Astrocyte of the spinal cord (primary cell): ENCODE measurements around the gene SNTB2.

Experiments used
- DNase-seq: peaks from one replicate; pipeline ENCODE4 v3.0.0; 2011; ENCODE audit warnings: low read depth, low spot score
- H3K4me3 ChIP-seq: 2 replicates; pipeline ENCODE4 v1.5.1; 2011; ENCODE audit warnings: low read depth, mild to moderate bottlenecking, low read length, moderate library complexity
- in situ Hi-C: cut with HindIII; loops from 2 replicates; pipeline ENCODE4 v1.10.0; 2017; ENCODE audit warnings: low sequenced_read_pairs
- TF ChIP-seq, protein P1 (sequence below): IDR thresholded peaks from 2 replicates; pipeline ENCODE4 v1.5.1; 2012; ENCODE audit warnings: low read depth, mild to moderate bottlenecking, low read length, inconsistent platforms

Gene SNTB2

DNA sequence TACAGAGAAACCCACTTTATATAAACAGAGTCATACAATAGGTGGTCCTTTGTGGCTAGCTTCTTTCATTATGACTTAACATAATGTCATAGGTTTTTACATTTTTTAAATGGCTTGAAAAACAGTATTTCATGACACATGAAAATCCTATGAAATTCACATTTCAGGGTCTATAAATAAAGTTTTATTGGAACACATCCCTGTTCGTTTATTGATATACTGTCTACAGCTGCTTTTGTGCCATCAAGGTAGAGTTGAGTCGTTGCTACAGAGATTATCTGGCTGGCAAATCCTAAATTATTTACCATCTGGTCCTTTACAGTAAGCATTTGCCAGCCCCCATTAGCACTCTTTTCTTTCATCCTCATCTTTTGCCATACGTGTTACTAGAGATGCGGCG is 126.5 kb downstream of the SNTB2 start:
- TF ChIP-seq, protein P1, sequence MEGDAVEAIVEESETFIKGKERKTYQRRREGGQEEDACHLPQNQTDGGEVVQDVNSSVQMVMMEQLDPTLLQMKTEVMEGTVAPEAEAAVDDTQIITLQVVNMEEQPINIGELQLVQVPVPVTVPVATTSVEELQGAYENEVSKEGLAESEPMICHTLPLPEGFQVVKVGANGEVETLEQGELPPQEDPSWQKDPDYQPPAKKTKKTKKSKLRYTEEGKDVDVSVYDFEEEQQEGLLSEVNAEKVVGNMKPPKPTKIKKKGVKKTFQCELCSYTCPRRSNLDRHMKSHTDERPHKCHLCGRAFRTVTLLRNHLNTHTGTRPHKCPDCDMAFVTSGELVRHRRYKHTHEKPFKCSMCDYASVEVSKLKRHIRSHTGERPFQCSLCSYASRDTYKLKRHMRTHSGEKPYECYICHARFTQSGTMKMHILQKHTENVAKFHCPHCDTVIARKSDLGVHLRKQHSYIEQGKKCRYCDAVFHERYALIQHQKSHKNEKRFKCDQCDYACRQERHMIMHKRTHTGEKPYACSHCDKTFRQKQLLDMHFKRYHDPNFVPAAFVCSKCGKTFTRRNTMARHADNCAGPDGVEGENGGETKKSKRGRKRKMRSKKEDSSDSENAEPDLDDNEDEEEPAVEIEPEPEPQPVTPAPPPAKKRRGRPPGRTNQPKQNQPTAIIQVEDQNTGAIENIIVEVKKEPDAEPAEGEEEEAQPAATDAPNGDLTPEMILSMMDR, result no peak
- DNase-seq, result no peak

DNA sequence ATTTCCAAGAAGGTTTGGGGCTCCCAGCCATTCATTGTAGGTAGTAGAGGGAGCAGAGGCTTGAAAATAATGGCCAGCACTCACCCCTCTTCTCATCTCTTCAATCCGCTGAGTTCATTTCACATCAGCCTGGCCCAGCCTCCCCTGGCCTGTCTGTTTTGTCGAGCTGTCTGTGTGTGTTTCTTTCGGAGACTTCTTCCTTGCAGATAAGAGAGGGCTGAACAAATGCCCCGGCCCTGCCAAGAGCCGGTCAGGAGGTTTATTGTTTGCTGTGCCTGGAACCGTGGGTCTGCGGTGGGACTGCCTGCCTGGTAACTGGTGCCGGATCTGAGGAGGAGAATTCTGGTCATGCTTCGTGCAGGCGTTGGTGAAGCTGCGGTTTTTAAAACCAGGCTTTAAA is 127.6 kb downstream of the SNTB2 start:
- TF ChIP-seq, protein P1, result no peak
- H3K4me3 ChIP-seq, result no peak overlapping the region
- in situ Hi-C loops, result no loop called here
- no peak for DNase-seq

More for the DNA sequence above, 126.5 kb downstream of the SNTB2 start:
- no peak overlapping the region for H3K4me3 ChIP-seq
- in situ Hi-C loops, result no loop called here

DNA sequence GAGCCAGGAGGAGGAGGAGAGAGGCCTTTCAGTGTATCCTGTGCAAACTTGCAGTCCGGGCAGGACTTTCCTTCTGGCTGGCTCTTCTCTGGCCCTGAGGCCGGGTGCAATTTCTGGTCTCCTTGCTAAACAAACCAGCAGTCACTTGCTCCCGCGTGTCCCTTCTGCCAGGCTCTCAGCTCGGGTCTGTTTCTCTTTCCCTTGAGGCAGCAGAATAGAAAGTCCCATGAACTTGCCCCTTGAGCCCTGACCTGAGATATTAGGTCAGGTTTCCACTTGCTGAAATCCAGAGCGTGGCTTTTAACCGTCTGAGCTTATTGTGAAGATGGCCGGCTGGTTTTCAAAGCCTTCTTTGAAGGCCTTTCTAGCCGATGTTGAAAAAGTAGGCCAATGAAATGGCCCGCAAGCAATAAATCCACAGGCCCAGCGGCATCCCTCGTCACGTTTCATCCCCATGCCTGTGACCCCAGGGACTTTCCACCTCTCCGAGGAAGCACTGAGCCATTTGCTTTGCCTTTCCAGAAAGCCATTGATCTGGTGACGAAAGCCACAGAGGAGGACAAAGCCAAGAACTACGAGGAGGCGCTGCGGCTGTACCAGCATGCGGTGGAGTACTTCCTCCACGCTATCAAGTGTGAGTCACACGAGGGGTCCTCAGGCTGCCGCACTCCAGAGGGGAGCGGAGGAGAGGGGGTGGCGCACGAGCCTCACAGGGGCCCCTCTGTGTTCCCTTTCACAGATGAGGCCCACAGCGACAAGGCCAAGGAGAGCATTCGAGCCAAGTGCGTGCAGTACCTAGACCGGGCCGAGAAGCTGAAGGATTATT is 128.7 kb downstream of the SNTB2 start:
- DNase-seq, result peak; percentile 17
- in situ Hi-C loops, result no loop called here
- TF ChIP-seq, protein P1, result no peak
- H3K4me3 ChIP-seq, result no peak overlapping the region

DNA sequence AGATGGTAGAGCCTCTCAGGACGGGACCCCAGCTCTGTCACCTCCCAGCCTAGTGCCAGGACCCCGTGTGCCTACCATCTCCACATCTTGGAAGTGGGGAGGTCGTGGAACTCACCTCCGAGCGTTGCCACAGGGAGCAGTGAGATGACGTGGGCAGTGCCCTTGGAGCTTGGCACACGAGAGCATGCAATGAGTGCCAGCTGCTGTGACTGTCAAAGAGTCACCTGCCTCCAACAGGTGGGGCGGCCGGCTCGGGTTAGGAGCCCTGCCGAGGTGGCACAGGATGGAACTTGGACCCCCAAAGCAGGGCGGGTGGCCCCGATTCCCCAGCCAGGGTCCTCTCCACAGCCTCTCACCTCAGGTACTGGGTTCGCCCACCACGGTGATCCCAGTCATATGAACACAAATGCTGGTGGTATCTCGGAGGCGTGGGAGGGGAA is 129.7 kb downstream of the SNTB2 start:
- H3K4me3 ChIP-seq, result no peak overlapping the region
- TF ChIP-seq, protein P1, result no peak
- DNase-seq, result no peak
- in situ Hi-C loops, result no loop called here

DNA sequence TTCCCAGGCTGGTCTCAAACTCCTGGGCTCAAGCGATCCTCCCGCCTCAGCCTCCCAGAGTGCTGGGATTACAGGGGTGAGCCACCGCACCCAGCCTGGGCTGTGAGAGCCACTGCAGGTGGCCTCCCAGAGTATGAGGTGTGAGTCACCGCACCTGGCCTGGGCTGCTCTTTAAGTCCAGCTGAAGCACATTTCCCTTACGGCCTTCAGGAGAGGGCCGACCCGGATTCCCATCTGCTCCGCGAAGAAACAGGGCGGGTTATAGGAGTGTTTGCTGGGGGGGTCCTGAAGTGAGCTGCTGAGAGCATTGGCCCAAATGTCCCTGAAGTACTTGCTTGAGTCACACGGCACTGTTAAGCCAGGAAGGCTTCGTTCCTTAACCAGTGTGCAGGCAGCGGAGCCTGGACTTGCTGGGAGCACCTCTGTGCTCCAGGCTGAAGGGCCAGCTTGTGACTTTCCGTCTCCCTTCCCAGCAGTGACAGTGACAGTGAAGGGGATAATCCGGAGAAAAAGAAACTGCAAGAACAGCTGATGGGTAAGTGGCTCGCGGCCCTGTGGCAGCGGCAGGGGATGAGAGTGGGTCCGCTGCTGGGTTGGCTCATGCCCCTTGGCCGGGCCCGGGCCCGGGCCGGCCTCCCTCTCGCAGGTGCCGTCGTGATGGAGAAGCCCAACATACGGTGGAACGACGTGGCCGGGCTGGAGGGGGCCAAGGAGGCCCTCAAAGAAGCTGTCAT is 131.4 kb downstream of the SNTB2 start:
- TF ChIP-seq, protein P1, result no peak
- no peak for DNase-seq
- in situ Hi-C loops, result no loop called here
- no peak overlapping the region for H3K4me3 ChIP-seq

DNA sequence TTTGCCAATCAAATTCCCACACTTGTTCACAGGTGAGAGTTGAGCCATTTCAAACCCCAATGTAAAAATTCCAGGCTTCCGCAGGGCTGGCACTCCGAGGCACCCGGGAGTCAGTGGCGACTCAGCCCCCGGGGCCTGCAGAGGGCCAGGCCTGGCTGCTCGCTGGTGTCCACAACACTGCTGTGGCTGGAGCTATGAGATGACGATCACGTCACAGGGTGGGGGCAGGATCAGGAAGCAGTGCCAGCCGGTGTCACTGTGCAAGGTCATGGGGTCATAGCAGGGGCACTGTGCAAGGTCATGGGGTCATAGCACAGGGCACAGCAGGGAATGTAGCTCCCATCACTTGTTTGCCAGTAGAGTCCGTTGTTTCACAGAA is 131.9 kb downstream of the SNTB2 start:
- no peak for DNase-seq
- TF ChIP-seq, protein P1, result no peak
- in situ Hi-C loops, result no loop called here

More for the DNA sequence above, 131.9 kb downstream of the SNTB2 start:
- no peak overlapping the region for H3K4me3 ChIP-seq
